OCI-LY3 (cell line): ENCODE measurements around the gene UPK3A.

Experiments
- EZH2phosphoT487 ChIP-seq: fragments of 200-600 bp; shearing (Covaris generic); IDR thresholded peaks from 2 replicates; pipeline ENCODE4 v1.6.1; 2018; ENCODE audit warnings: antibody characterized with exemption, mixed run types, low read depth
- TF ChIP-seq, protein P1 (sequence below): fragments of 200-600, 300-600 bp; sonication (generic); IDR thresholded peaks from 2 replicates; pipeline ENCODE4 v1.5.1; 2014; ENCODE audit warnings: antibody characterized with exemption, low read length, low read depth

DNA sequence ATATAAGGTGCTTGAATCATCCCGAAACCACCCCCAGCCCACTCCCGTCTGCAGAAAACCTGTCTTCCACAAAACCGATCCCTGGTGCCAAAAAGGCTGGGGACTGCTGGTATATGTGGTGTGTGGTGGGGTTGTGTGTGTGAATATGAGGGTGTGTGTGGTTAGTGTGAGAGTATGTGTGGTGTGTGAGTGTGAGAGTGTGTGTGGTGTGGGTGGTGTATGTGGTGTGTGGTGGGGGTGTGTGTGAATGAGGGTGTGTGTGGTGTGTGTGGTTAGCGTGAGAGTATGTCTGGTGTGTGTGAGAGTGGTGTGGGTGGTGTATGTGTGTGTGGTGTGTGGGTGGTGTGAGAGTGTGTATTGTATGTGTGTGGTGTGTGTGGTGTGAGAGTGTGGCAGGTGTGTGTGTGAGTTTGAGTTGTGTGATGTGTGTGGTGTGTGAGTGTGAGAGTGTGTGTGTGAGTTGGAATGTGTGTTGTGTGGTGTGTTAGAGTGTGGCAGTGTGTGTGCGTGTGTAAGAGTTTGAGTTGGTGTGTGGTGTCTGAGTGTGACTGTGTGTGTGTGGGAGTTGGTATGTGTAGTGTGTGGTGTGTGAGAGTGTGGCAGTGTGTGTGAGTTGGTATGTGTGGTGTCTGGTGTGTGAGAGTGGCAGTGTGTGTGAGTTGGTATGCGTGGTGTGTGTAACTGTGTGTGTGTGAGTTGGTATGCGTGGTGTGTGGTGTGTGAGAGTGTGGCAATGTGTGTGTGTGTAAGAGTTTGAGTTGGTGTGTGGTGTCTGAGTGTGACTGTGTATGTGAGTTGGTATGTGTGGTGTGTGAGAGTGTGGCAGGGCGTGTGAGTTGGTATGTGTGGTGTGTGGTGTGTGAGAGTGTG lies 6.5 kb downstream of the UPK3A start:
- TF ChIP-seq, protein P1, sequence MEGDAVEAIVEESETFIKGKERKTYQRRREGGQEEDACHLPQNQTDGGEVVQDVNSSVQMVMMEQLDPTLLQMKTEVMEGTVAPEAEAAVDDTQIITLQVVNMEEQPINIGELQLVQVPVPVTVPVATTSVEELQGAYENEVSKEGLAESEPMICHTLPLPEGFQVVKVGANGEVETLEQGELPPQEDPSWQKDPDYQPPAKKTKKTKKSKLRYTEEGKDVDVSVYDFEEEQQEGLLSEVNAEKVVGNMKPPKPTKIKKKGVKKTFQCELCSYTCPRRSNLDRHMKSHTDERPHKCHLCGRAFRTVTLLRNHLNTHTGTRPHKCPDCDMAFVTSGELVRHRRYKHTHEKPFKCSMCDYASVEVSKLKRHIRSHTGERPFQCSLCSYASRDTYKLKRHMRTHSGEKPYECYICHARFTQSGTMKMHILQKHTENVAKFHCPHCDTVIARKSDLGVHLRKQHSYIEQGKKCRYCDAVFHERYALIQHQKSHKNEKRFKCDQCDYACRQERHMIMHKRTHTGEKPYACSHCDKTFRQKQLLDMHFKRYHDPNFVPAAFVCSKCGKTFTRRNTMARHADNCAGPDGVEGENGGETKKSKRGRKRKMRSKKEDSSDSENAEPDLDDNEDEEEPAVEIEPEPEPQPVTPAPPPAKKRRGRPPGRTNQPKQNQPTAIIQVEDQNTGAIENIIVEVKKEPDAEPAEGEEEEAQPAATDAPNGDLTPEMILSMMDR = no peak
- no peak for TF ChIP-seq EZH2phosphoT487
